ENCODE results near the gene RRAGA.

RRAGA gene

DNA sequence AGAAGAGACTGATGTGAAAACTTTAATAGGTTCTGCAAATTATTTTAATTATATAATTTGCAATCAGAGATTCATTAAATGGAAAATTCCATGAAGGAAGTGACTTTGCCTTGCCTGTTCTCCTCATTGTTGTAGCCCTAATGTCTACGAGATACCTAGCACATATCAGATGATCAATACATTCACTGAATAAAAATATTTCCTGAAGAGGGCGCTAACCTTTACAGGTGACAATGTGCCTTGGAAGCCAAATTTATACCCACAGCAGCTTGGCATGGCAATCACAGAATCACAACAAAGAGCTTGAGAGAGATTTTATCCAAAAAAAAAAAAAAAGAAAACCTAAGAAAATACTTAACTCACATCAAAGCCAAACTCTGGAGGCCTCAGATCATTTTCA is 36.1 kb downstream of the RRAGA start:
- H3K27ac ChIP-seq = no peak overlapping the region
- TF ChIP-seq ZFX (IDR thresholded peaks at IDR 0.05; ENCODE audit: borderline replicate concordance) (no peak), CTCF (IDR thresholded peaks at IDR 0.05) (peak; percentile 70)

DNA sequence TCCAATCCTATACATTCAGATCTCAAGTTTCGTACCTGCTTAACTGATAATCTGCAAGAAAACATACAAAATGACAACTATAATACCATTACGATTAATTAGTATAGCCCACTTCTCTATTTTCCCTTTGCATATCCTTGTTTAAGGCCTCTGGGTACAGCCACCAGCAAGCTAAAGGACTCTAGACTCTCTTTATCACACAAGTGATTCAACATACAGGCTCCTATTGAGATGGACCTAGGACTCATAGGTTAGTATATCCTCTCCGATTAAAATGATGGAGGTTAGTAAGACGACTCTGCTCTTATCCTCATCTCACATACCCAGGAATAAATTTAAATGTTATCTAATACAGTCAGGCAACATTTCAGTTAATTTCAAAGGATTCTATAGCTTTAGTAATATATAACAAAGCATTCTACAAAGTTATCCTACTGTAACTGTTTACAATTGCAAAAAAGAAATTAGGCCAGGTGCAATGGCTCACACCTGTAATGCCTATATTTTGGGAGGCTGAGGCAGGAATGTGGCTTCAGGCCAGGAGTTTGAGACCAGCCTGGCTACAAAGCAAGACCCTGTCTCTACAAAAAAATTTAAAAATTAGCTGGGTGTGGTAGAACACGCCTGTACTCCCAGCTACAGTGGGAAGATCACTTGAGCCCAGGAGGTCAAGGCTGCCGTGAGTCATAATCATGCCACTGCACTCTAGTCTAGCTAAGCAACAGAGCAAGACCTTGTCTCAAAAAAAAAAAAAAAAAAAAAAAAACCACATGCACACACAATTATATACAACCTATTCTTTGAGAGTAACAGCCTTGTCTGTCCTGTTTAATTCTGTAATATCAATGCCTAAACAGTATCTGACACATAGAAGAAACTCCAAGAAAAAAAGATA is 38.1 kb downstream of the RRAGA start:
- TF ChIP-seq CTCF (IDR thresholded peaks at IDR 0.05) = no peak
- no peak for TF ChIP-seq ZFX (IDR thresholded peaks at IDR 0.05; ENCODE audit: borderline replicate concordance)
- H3K27ac ChIP-seq = no peak overlapping the region

GRCh38 chr9:19097431-19097830 is 48.2 kb downstream of the RRAGA start:
- 0 out of 2 replicates have a peak overlapping the region, but pooled peaks have one; percentile 7 for H3K27ac ChIP-seq
